ENCODE measurements around the gene PLCB4.
"Not testable (repeated sequence)": the region's sequence is repeated elsewhere in the genome, so short reads cannot be mapped to it uniquely, and the experiment has no call there.

The PLCB4 gene

DNA sequence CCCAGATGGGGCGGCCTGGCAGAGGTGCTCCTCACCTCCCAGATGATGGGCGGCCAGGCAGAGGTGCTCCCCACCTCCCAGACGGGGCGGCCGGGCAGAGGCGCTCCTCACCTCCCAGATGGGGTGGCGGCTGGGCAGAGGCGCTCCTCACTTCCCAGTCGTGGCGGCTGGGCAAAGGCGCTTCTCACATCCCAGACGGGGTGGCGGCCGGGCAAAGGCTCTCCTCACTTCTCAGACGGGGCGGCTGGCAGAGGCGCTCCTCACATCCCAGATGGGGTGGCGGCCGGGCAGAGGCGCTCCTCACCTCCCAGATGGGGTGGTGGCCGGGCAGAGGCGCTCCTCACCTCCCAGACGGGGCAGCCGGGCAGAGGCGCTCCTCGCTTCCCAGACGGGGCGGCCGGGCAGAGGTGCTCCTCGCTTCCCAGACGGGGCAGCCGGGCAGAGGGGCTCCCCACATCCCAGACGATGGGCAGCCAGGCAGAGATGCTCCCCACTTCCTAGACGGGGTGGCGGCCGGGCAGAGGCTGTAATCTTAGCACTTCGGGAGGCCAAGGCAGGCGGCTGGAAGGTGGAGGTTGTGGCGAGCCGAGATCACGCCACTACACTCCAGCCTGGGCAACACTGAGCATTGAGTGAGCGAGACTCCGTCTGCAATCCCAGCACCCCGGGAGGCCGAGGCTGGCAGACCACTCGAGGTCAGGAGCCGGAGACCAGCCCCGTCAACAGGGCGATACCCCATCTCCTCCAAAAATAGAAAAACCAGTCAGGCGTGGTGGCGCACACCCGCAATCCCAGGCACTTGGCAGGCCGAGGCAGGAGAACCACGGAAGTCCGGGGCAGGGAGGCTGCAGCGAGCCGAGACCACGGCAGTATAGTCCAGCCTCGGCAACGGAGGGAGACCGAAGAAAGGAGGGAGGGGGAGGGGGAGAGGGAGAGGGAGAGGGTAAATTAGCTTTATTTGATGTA lies 316.7 kb downstream of the PLCB4 start:
- DNase-seq, result not testable (repeated sequence)

DNA sequence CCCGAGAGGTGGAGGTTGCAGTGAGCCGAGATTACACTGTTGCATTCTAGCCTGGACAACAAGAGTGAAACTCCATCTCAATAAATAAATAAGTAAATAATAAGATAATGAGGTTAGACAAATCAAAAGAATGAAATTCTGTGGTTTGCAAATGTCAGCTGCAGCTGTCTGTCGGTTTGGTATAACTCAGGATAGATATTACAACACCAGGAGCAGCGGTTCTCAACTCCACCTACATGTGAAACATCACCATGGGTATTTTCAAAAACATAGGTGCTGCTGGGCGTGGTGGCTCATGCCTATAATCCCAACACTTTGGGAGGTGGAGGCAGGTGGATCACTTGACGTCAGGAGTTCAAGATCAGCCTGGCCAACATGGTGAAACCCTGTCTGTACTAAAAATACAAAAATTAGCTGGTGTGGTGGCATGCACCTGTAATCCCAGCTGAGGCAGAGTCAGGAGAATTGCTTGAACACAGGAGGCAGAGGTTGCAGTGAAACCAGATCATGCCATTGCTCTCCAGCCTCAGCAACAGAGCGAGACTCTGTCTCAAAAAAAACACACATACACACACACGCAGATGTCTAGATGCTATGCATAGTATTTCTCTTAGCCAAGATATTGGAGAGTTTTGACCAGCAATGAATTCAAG lies 319.4 kb downstream of the PLCB4 start:
- DNase-seq, result no peak

DNA sequence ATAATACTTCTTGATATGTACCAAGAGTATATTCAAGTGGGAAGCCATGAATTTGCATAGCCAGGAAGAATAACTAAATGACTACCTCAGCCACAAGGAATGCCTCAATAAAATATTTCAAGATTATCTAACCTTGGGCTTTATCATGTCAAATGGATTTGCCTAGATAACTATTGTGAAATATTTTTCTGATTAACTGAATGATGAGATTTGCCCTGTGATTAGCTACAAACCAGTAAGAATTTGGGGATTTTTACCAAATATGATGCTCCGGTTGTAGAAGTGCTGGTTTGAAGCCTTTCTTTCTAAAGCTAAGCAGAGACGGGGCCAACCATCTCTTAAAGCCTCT lies 319.9 kb downstream of the PLCB4 start:
- no peak for DNase-seq

DNA sequence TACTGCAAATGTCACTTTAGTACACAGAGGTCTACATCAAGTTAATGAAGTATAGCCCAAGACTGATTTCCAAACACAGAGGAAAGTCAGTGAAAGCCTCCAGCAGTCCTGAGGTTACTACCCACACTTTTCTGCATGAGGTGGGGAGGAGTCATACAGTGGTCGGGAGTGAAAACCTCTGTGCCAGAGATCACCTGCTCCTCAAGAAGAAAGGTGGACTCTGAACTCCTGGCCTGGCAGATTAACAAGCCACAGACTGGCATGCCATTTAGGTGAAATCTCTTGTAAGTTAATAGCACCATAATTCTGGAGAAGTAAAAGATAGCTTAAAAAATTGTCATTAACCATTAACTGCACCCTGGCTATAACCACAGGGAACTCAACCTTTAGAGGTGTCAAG lies 320.5 kb downstream of the PLCB4 start:
- DNase-seq, result no peak

DNA sequence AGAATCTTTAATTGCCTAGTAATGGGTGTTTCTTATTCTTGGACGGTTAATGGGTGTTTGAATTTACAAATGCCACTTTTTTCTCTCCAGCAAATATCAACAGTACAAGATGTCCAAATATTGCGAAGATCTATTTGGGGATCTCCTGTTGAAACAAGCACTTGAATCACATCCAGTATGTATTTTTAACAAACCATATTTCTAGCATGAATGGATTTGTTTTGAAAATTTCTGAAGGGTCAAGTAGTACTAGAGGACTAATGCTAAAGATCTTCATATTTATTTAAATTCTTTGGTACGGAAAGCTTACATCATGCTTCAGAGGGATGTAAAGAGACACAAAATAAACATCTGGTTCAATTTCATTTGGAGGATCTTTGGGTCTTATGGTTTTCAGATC lies 321.6 kb downstream of the PLCB4 start:
- no peak for DNase-seq

DNA sequence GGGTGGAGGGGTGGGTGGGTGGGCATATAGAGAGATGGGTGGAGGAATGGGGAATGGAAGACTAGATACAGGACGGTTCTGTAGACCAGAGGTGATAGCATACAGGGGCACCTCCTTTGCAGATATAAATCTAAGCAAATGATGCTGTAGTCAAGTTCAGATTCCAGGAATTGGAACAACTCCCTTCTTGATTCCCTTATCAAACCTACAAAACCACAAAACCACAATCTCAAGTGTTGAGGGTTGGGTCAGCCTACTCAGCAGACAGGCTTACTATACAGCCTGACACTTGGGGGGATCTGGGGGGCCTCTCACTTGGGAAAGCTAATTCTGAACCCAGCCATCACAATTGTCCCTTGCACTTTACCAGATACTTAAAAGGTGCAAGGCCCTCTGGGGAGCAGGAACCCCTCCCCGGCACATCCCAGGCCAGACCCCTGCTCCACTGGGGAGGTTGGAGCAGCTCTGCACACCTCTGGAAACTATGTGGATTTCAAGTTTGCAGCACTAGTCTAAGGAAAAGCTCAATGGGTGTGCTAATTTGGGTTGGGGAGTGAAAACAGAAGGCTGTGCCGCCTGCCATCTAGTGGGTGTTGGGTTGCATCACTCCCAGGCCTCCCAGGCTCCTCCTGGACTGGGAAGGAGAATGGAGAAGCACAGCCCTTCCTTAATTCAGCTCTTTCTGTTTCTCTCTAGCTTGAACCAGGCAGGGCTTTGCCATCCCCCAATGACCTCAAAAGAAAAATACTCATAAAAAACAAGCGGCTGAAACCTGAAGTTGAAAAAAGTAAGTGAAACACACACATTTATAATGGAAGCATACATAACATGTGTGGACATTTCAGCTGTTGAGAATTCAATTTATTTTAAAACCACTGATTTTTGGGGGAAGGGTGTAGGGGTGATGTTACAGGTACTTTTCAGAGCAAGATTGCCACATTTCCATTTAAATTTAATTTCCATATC lies 324.3 kb downstream of the PLCB4 start:
- peak; percentile 31 for DNase-seq

DNA sequence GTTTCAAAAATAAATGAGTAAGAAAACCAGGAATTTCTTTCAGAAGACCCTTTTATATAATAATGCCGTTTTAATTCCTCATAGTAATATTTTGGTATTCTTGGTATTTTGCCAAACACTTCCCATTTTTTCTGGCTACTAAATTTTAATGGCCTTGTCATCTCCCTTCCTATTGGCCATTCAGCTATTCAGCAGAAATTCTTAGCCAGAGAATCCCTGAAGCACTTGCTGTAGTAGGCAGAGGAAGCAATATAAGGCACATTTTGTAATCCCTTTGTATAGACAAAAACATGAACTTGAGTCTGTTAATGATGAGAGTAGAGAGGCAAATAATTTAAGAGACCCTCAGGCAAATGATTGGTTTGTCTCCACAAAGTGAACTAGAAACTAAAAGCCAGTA lies 327.1 kb downstream of the PLCB4 start:
- no peak for DNase-seq

DNA sequence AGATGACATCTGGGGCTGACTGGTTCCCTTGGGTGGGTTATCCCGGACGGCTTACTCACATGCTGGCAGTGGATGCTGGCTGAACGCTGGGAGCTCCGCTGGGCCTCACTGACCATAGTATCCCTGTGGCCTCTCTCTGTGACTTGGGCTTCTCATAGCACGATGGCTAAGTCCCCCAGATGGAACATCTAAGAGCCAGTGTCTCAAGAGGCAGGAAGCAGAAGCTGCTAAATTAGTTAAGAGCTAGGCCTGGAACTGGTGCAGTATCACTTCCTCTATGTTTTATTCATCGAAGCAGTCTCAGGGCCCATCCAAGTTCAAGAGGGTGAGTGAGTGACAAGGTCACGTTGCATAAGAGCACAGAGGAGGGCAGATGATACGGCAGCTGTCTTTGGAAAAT lies 329.0 kb downstream of the PLCB4 start:
- DNase-seq, result no peak

DNA sequence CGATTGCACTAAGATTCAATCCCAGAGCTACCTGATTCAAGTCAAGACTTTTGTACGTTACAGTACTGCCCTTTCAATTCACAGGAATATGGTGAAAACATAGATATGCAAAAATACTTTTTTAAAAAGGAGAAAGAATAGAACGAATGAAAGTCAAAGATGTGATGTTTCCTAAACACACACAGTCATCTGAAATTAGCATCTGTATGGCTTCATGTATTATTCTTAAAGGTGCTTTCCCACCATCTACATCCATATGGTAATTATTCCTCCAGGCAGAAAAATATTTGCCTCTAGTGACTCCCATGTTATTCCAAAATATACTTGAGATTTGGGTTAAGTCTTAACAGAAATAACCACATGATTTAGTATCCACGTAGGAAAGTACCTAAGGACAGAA lies 330.0 kb downstream of the PLCB4 start:
- DNase-seq, result no peak

DNA sequence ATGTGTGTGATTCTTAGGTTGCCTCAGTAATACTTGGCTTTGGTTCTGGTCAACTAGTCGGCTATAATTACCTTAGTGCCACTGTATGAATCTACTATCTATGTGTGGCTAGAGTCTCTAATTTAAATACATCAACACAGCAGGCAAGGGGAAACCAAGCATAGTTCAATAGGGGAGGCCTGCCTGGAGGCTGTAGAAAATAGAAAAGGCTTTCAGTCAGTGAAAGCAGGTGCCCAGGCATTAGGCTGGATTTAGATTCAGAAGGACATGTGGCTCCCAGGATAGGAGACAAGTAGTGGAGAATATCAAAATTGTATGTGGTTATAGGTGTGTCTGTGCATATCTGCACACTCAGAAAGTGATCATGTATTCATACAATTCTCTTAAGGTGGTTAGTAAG lies 330.4 kb downstream of the PLCB4 start:
- DNase-seq, result no peak

DNA sequence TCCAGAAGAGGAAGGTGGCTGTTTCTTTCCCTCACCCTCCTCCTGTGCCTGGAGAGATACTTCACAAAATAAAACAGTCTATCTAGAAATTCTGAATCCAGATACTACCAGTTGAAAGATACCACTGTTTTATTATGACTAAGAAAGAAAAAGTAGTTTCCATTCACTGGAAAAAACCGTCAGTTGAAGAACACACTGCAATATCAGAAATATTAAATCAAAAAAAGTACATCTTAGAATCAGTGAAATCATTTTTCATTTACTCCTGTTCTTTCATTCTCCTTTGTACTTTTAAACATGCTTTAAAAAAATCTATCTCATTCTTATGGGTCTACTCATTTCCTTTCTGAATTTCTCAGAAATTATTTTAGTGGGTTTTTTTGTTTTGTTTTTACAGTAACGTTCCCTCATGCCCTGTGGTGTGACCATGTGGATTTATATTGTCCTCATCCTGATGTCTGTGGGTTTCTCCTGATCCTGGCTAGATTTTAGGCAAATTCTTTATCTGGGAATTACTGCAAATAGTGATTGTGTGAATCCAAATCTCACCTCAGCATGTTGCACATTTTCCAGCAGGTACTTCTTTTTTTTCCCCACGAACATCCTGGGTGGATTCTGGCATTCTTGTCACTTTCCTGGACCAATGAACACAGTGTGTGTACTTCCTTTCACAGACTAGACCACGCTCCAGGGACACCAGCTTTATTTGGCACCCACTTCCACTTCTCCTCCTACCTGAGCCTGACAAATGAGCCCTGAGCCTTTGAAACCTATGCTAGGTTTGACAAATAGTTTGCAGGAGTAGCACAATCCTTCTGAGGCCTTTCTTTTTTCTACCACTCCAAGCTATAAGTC lies 331.5 kb downstream of the PLCB4 start:
- no peak for DNase-seq

DNA sequence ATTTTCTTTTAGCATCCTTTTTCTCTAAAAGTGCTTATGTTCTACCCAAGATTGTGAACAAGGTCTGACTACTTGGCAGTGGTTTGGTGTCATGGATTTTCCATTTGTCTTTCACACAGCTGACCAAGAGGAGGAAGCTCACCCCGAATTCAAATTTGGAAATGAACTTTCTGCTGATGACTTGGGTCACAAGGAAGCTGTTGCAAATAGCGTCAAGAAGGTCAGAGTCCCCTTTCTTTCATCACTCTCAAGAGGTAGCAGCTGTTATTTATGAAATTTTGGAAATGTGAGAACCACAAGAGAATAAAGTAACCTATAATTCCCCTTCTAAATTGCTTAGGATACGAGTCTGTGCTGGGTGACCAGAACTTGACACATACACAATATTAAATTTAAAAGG lies 332.5 kb downstream of the PLCB4 start:
- no peak for DNase-seq

DNA sequence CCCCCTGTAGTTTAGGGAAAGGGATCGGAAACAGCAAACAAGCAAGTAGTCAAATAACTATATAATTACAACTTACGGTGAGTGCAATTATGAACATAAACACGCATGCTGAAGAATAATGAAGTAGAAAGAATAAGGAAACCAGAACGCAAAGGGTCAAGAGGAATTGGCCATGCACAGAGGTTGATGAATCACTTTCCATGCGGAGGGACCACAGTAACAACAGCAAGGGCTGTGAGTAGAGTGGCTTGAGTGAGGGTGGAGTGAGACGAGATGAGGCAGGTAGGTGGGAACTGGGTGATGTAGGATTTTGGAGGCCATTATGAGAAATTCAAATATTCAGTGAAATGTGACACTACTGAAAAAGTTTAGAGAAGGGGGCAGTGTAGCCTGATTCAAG lies 333.3 kb downstream of the PLCB4 start:
- DNase-seq, result no peak

DNA sequence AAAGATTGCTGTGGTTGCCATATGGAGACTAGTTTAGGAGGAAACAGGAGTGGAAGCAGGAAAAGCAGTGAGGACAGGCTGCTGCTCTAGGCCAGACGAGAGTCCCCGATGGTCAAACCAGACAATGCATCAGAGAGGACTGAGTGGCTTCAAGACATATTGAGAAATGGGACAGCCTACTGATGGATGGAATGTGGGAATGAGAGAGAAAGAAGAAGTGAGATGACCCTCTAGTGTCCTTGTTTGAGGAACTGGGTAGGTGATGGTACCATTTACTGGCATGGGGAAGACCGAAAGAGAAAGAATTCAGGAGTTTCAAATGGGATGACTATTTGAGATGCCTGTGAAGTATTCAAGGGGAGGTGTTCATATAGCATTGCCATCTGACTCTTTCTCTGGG lies 333.7 kb downstream of the PLCB4 start:
- no peak for DNase-seq

DNA sequence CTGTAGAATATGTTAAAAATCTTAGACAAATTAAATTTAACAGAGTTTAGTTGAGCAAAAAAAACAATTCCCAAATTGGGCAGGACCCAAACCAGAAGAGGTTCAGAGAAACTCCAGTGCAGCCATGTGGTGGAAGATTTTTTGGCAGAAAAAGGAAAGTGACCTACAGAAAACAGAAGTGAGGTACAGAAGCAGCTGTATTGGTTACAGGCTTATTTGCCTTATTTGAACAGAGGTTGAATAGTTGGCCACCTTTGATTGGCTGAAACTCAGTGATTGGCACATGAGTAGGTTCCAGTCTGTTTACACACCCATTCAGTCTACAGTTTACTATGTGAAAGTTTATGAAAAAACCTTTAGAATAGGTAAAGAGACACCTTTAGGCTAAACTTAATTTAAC lies 334.6 kb downstream of the PLCB4 start:
- DNase-seq, result no peak

DNA sequence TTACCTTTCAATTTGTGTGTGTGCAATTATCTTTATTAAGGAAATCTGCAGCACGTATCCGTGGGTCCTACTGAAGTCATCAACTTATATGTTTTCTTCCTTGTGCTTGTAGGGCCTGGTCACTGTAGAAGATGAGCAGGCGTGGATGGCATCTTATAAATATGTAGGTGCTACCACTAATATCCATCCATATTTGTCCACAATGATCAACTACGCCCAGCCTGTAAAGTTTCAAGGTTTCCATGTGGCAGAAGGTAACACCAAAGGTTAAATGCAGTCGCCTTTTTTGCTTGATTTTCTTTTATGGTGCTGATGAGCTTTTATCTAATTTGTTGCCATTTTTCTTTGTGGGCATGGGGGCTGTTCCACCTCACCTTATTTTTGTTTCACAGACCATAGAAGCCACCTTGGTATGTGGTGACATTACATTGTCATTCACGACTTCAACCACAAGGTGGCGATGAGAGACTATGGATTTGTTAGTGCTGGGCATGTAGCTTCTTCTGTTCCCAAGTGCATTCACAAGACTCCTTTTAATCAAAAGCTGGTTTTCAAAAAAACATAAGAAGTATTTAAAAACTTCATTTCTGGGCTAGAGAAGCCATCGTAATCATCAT lies 339.0 kb downstream of the PLCB4 start:
- peak; percentile 51 for DNase-seq

DNA sequence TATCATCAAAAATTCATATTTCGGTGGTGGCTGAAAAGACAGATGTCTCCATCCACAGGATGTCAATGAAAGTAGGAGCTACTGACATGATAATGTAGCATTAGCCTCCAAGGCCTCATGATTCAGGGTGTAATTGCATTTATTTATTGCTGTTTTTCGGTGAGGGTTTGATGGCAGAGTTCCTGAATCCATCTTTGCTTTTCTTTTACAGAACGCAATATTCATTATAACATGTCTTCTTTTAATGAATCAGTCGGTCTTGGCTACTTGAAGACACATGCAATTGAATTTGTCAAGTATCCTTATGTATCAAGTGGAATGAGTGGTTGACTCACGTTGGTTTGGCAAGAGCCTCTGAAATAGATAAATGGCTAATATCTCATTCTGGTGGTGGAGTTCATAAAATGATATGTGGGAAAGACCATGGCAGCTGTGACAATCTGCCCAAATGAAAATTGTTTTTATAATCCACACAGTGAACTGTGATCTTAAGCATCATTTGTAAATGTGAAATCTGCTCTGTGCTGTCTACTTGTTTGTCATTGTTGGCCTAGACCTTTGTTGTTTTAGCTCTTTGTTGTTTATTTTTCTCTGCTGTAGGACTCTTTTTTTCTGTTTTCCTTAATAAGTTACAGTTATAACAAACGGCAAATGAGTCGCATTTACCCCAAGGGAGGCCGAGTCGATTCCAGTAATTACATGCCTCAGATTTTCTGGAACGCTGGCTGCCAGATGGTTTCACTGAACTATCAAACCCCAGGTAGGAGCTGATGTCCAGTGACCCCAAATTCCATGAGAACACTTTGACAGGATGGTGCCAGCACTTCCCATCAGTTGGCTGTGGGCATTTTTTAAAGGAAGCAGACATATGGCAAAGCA lies 339.8 kb downstream of the PLCB4 start:
- DNase-seq, result no peak

DNA sequence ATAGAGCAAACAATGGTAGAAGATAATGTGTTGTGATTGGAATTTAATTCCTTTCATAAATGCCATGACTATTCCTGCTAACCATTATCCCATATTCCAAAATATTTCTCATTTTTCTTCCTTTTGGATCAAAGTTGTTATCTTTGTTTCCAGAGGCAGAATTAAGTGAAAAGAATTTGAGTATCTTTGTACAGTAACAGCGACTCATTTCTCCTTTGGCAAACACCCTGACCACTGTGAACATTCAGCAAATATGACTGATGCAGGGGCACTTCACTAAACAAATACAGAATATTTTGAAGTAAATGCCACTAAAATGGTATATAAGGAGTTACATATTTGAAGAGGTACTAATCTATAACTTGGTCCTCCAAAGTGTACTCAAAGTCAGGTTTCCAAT lies 340.5 kb downstream of the PLCB4 start:
- no peak for DNase-seq

DNA sequence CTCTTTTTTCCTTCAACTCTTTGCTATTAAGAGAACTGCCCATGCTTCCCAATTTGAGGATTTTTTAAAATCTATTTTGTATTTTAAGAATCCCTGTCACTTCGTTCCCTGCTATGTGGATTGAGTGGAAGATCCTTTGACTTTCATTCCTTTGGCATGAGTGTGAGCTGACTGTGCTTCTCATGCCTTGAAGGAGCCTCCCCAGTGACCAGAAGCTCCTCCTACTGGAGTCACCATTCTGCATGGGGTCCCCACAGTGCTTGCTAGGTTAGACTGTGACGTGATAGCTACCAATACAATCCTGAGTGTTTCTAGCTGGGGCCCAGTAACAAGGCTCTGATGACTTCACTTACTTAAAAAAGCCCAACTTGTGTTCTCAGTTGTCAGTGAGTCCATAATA lies 341.1 kb downstream of the PLCB4 start:
- no peak for DNase-seq

DNA sequence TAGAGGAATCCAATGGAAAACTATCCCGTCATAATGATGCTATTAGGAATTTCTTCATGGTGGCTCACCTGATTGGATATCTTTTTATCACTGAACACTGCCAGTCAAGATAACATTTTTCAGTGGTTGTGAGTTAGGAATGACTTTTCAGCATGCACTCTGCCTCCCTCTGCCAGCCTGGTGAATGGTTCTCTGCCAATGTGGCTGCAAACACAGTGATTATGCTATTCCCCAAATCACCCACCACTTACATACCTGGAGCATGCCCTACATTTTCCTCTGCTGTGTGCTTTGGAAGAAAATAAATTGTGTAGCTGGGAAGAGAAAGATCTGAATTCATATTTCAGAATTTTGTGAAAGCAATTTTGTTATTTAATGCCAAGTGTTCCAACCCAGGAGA lies 342.9 kb downstream of the PLCB4 start:
- DNase-seq, result no peak

DNA sequence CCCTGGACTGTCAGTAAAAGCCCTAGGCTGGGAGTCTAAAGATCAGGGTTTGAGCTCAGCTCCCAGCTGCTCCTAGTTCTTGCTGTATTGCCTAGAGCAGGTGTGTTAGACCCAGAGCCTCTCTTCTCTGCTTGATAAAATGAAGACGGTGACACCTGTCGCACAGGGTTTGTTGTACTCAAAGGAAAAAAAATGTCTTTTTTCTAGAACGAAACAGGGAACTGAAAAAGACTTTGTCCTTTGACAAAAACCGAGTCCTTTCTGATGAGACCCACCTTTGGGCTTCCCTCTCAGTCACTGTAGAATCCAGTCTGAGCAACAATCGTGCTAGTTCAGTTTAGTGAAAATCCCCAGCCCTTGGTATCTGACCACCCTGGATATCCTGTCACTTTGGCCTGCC lies 343.4 kb downstream of the PLCB4 start:
- no peak for DNase-seq
